ENCODE measurements around the gene CCSER2.
A peak's percentile ranks its signal among the peaks of the same experiment; 100 is the strongest.
"Not testable (repeated sequence)": the region's sequence is repeated elsewhere in the genome, so short reads cannot be mapped to it uniquely, and the experiment has no call there.

Gene CCSER2, protein sequence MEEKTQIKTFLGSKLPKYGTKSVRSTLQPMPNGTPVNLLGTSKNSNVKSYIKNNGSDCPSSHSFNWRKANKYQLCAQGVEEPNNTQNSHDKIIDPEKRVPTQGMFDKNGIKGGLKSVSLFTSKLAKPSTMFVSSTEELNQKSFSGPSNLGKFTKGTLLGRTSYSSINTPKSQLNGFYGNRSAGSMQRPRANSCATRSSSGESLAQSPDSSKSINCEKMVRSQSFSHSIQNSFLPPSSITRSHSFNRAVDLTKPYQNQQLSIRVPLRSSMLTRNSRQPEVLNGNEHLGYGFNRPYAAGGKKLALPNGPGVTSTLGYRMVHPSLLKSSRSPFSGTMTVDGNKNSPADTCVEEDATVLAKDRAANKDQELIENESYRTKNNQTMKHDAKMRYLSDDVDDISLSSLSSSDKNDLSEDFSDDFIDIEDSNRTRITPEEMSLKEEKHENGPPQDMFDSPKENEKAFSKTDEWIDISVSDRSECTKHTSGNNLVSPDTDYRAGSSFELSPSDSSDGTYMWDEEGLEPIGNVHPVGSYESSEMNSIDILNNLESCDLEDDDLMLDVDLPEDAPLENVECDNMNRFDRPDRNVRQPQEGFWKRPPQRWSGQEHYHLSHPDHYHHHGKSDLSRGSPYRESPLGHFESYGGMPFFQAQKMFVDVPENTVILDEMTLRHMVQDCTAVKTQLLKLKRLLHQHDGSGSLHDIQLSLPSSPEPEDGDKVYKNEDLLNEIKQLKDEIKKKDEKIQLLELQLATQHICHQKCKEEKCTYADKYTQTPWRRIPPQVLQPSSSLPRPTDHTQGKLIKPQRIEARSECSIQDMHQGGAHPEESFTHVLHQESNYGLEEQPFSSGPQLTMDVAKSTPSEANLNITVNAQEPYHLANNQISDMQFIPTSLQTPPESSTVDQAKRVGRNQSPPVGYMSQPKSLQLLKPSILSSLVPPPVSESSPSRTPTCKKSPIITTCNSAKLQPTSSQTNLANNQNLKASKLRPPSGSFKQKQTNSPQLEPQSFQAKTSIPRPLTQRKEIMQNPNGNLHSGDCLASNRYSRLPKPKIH

DNA sequence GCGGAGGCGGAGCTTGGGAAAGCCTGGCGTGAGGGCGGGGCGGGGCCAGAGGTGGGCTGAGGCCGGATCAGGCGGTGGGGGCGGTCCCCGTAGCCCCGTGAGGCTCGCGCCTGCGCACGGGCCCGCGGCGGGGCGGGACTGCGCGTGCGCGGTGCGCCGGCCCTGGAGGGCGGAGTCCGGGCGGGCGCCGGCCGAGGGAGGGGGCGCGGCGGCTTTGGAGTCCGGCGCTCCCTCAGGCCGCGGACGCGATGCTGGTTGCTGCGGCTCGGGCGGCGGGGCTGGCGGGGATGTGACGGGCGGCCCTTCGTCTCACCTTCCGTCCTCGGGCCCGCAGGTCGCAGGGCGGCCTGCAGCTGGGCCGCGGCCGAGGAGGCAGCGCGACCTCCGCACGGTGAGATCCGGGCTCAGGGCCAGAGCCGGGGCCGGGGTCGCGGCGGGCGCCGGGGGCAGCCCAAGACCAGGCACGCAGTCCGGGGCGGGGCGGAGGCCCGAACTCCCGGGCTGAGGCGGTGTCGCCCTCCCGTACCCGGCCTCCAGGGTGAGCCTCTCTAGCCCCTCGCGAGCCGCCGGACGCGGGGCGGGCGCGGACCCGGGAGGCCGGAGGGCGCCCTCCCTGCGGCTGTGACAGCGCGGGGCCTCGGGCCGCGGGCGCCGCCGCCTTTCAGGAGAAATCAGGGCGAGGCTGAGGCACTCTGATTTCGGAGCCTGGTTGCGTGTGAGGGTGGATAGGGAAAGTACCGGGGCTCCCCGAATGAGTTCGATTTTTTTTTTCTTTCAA, at the start of gene CCSER2:
CCSER2 (plus strand) TSS at position 172 of the 778 bp plus-strand sequence. CDS start 42,464 bp downstream, outside the sequence.
- DNase-seq (ENCODE audit: low read depth) = no peak

DNA sequence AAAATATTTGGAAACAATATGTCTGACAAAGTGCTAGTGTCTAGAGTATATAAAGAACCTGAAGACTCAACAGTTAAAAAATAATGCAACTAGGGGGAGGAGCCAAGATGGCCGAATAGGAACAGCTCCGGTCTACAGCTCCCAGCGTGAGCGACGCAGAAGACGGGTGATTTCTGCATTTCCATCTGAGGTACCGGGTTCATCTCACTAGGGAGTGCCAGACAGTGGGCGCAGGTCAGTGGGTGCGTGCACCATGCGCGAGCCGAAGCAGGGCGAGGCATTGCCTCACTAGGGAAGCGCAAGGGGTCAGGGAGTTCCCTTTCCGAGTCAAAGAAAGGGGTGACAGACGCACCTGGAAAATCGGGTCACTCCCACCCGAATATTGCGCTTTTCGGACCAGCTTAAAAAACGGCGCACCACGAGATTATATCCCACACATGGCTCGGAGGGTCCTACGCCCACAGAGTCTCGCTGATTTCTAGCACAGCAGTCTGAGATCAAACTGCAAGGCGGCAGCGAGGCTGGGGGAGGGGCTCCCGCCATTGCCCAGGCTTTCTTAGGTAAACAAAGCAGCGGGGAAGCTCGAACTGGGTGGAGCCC, 48.4 kb upstream of the CCSER2 start:
- not testable (repeated sequence) for DNase-seq (ENCODE audit: low read depth)

DNA sequence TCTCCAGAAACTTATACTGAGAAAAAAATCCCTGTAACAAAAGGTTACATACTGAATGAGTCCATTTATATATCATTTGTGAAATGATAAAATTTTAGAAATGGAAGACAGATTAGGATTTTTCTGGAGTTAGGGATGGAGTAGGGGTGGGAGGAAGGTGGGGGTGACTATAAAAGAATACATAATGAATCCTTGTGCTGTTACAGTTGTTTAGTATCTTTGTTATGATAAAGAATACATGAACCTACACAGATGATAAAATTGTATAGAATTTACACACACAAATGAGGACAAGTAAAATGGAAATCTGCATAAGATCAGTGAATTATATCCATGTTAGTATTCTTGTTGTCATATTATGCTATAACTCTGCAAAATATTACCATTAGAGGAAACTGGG, 41.7 kb upstream of the CCSER2 start:
- DNase-seq (ENCODE audit: low read depth) = no peak

DNA sequence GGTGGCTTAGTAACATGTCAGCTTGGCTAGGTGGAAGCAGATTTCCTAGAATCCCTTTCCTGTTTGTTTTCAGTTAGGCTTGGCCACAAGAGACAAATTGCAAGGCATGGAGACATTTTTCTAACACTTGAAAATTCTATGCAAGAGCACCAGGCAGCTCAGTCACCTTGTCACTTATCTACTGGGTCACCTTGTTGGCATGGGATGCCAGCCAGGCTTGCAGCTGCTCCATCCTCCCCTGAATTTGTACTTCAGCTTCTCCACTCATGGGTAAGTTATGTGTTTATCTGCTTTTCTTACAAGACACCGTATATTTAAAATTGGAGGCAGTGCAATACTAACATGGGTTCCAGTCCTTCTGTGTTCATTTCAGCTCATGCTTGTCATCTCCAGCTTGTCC, 40.2 kb upstream of the CCSER2 start:
- no peak for DNase-seq (ENCODE audit: low read depth)

DNA sequence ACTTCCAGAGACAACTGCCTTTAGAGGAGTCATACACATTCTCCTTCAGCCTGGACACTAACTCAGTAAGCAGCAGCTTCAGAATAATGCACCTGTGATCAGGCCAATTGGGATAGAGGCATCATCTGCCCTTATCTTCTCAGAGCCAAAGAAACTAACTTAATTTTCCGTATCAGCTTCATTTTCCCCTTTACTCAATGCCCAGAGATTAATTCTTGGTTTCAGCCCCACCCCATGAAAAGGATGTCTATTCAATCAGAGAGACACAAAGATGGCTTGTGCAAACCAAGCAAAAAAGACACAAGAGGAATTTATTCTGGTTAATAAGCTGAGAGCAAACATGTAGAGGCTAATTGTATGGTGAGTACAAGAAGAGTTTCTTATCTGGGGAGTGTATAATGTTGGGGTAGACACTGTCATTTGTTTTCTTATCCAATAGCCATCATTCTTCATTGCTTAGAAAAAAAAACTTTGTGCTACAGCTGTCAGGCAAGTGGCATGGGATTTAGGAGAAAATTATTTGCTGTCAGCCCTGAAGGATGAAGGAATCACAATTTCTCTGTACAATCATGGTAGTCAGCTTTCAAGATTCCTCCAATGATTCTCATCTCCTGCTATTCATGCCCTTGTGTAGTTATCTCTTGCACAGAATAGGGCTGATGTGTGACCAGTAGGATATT, 38.7 kb upstream of the CCSER2 start:
- no peak for DNase-seq (ENCODE audit: low read depth)

DNA sequence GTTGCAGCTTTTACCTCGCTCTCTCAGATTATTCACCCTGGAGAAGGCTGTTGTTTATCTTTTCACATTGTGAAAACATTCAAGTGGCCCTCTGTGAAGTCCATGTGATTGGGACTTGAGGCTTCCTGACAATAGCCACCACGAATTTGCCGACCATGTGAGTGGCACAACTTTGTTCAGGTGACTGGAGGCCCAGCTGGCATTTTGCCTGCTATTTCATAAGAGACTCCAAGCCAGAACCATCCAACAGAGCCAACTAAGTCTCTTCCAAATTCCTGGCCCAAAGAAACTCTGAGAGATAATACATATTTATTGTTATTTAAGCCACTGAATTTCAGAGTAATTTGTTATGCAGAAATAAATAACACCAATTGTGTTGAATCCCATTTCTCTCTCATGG, 38.2 kb upstream of the CCSER2 start:
- DNase-seq (ENCODE audit: low read depth) = no peak

DNA sequence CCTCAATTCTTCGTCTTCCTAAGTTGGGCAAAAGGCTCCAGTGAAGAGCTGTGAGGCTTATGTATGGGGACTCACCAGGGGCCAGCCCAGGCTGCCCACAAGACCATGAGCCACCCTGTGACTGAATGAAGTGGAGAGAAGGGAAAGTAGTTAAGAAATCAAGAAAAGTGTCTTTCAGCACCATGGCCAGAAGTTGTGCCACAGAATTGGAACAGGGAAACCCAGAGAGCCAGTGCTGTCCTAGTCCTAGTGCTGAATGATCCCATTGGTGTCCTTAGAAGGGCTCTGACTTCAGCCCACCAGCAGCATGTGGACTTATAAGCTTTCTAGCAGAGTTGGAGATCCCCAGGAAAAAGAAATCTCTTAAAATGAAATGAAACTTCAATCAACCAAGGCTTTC, 37.0 kb upstream of the CCSER2 start:
- peak; percentile 11 for DNase-seq (ENCODE audit: low read depth)

DNA sequence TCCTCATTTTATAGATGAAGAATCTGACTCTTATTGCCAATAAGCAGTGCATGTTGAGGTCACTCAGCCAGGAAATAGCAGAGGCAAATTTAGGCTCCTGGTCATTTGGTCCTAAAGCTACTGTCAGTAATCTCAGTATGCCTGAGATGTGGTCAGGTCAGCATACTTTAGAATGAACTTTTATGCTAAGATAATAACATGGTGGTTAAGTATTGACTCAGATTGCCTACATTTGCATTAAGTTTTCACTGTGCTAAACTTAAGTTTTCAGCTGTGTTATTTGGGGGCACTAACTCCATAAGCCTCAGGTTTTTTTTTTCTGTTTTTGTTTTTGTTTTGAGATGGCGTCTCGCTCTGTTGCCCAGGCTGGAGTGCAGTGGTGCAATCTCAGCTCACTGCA, 35.9 kb upstream of the CCSER2 start:
- no peak for DNase-seq (ENCODE audit: low read depth)

DNA sequence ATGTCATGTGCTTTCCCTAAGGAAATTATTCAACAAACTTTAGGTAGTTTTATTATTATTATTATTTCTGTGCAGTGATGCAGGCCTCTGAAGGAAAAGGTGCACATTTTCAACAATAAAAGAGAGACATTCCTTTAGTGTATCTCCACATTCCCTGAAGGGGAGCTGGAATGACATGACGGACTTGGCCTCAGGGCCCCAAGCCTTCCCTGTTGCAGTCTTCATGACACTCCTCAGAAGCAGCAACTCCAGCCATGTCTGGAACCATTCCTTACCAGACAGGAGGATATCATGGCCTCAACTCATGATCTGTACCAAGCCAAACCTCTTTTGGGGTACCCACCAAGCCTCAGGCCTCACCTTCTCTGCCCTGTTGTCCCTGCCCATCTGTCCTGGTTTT, 35.2 kb upstream of the CCSER2 start:
- no peak for DNase-seq (ENCODE audit: low read depth)

DNA sequence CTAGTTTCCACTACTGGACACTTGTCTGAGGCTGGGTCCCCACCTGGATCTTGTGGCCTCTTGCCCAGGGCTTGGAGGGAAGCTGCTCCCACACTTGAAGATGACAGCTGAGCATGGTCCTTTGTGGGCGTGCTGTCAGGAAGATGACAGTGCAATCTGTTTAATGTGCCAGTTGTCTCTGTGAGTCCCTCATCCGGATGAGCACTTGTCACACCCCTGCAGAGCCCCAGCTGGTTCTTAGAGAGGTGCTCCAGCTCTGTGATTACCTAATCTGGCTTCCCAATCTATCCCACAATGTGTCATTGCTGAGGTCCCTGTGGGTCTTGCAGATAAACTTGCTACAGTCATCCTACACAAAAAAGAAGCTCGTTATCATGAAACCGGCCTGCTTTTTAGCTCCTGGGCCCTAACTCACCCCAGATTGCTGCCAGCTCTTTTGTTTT, 34.8 kb upstream of the CCSER2 start:
- no peak for DNase-seq (ENCODE audit: low read depth)

DNA sequence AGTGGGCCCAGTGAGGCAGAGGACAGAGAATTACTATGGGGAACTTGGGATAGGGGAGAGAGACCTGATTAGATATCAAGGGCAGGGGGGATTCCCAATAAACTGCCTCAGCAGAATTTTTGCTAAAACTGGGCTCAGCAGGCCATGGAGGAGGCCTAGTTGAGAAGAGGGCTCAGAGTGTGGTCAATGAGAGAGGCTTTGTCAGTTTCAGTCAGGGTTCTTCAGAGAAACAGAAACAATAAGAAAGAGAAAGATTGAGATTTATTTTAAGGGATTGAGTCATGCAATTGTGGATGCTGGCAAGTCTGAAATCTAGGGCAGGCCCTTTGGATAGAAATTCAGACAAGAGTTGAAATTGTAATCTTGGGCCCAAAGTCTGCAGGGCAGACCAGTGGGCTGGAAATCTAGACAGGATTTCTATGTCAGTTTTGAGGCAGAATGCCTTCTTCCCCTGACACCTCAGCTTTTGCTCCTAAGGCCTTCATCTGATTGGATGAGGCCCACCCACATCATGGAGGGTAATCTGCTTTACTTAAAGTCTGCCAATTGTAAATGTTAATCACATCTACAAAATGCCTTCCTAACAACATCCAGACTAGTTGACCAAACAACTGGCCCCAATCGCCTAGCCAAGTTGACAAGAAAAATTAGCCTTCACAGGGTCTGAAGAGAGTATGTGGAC, 33.5 kb upstream of the CCSER2 start:
- DNase-seq (ENCODE audit: low read depth) = no peak

DNA sequence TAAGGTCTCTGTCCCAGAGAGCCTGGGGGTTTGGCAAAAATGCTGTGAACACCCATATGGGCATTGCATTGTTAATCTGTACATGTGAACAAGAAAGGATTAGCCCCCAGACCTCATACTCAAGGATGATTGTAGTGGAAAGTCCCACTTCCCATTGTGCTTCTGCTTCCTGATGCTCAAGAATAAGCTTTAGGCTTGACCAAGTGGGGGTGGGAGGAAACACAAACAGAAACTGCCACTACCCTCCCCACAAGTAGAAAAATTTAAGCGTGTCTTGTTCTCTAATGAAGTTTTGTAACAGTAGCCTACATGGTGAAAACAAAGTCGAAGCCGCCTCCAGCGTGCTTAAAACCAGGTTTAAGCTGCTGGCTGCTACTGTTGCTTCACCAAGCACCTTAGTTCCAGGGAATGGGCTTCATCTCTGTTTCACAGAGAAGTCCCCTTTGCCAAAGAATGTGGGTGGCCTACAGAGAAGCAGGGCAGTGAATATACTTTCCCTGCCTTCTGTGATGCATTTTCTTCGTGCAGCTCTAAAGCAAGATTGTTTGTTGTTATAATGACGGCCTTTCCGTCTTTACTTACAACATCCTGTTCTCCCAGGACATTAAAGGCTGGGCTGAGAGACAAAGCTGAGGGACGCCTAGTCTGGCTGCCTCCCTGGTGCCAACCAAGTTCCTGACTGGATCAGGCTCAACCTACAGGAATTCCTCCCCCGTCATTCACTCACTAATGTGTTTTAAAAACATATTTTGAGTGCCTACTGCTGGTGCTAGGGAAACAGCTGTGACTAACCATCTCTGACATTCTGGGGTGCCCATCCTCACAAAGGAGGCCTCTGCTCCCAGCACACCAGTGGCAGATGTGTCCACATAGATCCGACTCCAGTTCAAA, 32.1 kb upstream of the CCSER2 start:
- peak; percentile 48 for DNase-seq (ENCODE audit: low read depth)

DNA sequence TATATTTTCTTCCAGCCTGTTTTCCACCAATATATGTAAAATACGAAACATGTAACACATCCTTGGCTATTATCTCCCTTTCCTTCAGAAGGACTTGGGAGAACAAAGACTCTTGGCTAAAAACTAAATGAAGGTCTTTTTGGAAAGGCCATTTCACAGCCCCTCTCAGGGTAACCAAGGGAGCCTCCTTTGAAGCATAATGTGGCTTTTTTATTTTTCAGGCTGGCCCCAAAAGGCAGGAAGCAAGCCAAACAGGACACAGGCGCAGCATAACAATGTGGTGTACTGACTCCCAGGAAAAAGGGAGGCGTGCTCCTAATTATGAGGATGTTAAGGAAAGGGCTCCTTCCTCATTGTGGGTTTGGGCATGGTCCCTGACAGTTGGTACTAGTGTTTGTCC, 30.3 kb upstream of the CCSER2 start:
- no peak for DNase-seq (ENCODE audit: low read depth)

DNA sequence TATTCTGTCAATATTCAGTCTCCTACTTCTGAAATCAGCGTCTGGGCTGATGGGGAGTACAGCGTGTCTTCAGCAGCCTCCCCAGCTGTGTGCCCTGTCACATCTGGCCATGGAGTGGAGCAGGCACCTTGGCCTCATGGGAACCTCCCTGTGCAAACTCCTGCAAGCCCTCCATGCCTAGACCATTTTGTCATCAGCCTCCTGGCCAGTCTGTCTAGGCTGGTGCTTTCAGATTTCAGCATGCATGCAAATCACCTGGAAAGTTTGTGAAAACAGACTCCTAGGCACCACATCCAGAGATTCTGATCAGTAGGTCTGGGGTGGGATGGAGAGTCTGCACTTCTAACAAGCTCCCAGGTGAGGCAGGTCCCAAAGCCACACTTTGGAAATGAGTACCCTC, 26.2 kb upstream of the CCSER2 start:
- no peak for DNase-seq (ENCODE audit: low read depth)

DNA sequence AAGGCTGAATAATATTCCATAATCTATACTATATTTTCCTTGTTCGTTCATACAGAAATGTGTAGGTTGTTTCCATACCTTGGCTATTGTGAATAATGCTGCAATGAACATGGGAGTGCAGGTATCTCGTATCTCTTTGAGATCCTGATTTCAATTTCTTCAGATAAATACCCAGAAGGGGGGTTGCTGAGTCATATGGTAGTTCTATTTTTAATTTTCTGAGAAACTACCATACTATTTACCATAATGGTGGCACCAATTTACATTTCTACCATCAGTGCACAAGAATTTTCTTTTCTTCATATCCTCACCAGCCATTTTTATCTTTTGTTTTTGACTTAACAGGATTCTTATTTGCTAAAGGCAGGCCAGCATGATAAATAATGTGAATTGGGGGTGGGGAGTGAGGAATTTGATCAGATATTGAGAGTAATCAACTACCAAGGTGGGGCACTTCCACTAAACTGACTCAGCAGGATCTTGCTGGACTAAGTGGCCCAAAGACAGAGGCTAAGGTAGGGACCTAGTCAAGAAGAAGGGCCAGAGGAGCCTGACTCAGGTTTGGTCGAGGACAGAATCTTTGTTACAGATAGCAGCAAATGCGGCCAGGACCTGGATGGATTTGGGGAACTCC, 21.5 kb upstream of the CCSER2 start:
- no peak for DNase-seq (ENCODE audit: low read depth)

DNA sequence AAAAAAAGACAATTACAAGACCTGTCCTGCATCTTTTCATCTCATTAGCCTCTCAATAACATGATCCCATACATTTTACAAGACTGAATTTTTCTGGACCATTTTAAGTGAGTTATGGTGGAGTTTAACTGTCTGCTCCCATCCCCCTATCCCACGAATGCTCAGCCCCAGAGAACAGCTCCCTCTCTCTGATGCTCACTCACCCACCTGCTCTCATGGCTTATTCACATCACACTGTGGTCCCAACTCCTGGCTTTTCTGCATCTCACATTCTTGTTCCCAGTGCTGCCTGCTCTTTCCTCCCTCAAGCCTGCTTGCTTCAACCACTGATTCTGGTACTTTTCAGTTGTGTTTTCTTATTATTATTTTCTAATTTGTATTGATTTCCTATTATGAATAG, 20.4 kb upstream of the CCSER2 start:
- DNase-seq (ENCODE audit: low read depth) = no peak

DNA sequence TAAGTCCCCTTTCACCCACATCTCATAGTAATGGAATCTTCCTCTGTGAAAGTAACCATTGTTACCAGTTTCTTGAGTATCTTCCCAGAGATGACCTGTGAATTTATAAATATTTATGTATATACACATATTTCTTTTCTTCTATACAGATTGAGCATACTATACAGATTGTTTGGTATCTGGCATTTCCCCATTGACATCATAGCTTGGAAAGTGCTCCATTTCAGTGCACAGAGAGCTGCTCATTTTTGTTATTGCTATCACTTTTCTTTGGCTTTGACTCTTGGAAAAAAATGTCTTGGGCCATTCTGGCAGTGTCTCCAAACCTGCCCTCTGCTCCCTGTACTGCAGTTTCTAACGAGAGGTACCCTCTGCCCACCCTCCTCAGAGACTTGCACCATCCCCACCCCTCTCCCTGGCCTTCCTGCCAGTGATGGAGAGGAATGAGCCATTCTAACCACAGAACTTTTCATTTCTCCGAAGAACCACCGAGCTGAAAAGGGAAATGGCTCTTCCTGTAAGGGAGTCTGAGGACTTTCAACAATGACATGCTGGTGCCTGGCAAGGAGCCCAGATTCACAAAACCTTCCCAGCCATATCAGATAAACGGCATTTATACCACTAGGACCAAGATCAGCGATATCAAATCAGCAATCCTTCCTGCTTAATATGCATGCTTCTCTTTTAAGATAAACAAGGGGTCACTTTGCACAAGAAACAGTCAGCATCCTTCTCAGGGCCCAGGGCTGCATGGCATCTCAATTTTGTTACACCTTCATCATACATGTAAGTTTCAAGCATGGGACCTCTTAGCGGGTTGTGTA, 19.7 kb upstream of the CCSER2 start:
- peak; percentile 71 for DNase-seq (ENCODE audit: low read depth)

DNA sequence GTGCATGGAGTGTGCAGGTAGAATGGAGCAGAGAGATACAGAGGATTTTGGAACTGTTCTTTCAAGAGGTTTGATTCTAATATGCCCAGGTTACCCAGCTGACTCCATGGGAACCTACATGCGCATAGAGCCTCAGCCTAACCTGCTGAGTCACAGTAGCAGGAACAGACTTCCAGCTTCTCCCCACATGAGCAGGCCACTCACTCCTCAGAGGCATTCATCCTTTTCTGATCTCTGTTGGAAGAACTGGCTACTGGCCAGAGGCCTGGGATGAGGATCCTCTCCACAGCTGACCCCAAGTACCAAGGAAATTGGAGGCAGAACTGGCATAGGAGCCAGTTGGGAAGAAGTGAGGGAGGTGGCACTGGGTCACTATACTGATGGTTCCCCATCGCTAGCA, 17.9 kb upstream of the CCSER2 start:
- DNase-seq (ENCODE audit: low read depth) = peak; percentile 50
